Esophagus squamous epithelium (tissue), 5 donors: ENCODE measurements around the gene S100A12. TPM values are rescaled to one million over a fixed set of nuclear protein-coding genes. Genes with fewer than 3 reads are reported as not detected.

Experiments used
- DNase-seq: peaks from one replicate; lab custom pipeline; 2025; lab: John Stamatoyannopoulos, UW
- H3K27ac ChIP-seq, 4 donors: fragments of 200-600 bp; sonication (generic); one replicate each; pipeline ENCODE4 v1.5.1; 2016 to 2019; ENCODE audit warnings: mild to moderate bottlenecking in 1 of 4
- H3K27me3 ChIP-seq, 4 donors: fragments of 200-600 bp; sonication (generic); 1 replicate in 3 of 4; 2 replicates in 1 of 4; pipeline versions ENCODE4 v1.5.1 to v1.6.0; 2017 to 2021; ENCODE audit warnings: antibody characterized with exemption in 1 of 4
- H3K36me3 ChIP-seq, 3 donors: fragments of 200-600 bp; sonication (generic); one replicate each; pipeline ENCODE4 v1.5.1; 2016 to 2019
- H3K4me1 ChIP-seq, 3 donors: fragments of 200-600 bp; sonication (generic); one replicate each; pipeline ENCODE4 v1.5.1; 2017 to 2019
- H3K4me3 ChIP-seq, 4 donors: fragments of 200-600 bp; sonication (generic); 1 replicate in 3 of 4; 2 replicates in 1 of 4; pipeline ENCODE4 v1.5.1; 2016 to 2019; ENCODE audit warnings: mild to moderate bottlenecking in 2 of 4, moderate library complexity in 1 of 4
- H3K9me3 ChIP-seq, 3 donors: fragments of 200-600 bp; sonication (generic); one replicate each; pipeline ENCODE4 v1.5.1; 2016 to 2019
- POLR2A ChIP-seq, 4 donors: fragments of 450-650 bp; IDR thresholded peaks; one replicate each; pipeline ENCODE4 v1.6.1; 2017; ENCODE audit warnings: antibody characterized with exemption in 4 of 4, mild to moderate bottlenecking in 4 of 4, moderate library complexity in 3 of 4
- WGBS, 2 donors: methylation state at CpG; one replicate each; pipeline ENCODE4 v1.1.5; 2018; 5-methylcytosine and 5-hydroxymethylcytosine counted together
- intact Hi-C: fragments of 100-400 bp; cut with DNase I; formaldehyde crosslinking; loops from one replicate; pipeline ENCODE4 v1.15.0; 2022
- total RNA-seq, 4 donors: library from RNA; depleted of rRNA; stranded (reverse); fragments of >200 nt; gene quantifications; one replicate each; pipeline ENCODE4 v1.1.0, GENCODE V29; 2016
- TF ChIP-seq, protein P1 (sequence below), 6 experiments: fragments of 450-650 bp in 4 of 6; fragments of 200-600 bp in 2 of 6; sonication (generic) in 2 of 6; IDR thresholded peaks; one replicate each; pipeline ENCODE4 v1.5.1; 2016 to 2019; ENCODE audit warnings: antibody characterized with exemption in 6 of 6, mild to moderate bottlenecking in 4 of 6, moderate library complexity in 4 of 6
- donor health status: DM: yes; HTN: yes; CAD: no.

Gene S100A12
- total RNA-seq, 4 donors from 2014 or later: 16.2 to 154 (median 49.0) TPM

DNA sequence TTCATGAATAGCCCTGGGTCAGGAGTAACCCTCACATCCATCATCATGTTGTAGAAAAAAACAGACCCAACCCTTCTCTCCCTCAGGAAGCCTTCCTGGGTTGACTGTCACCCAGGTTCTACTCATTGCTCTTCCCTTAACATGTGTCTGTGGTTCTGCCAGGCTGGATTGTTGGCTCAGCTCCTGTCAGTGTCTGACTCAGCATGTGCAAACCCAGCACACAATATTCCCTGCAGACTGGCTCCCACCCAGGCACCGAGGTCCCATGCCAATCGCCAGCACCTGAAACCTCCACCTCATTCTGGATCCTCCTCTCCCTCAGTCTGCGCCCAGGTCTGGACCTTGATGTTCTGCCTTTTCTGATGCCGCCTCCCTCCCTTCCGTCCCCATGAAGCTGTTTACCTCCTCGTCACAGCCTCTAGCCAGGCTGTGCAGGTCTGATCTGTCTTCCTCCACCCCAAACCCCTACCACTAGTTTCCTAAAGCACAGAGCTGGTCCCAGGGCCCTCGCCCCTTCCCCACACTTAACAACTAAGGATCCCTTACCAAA, 19.8 kb upstream of the S100A12 start:
- intact Hi-C loops: no loop called here
- Histone ChIP-seq H3K9me3 (no peaks in the 10 kb centered on the region), H3K4me3 (no peak overlapping the region), H3K27ac (peak overlapping the region in 3 of 4 donors; percentile 73 to 90 (median 87)), H3K36me3 (no peaks in the 10 kb centered on the region), H3K4me1 (peaks cover 20 to 65% (median 21%) of the 10 kb centered on the region in 3 donors), H3K27me3 (peaks cover 0 to 33% (median 0%) of the 10 kb centered on the region in 4 donors)
- WGBS, 2 donors: 28 to 55% methylated on average over 6 to 7 of the region's 7 CpGs
- DNase-seq: no peak
- TF ChIP-seq POLR2A (IDR thresholded peaks at IDR 0.05): no peak
- TF ChIP-seq, protein P1, sequence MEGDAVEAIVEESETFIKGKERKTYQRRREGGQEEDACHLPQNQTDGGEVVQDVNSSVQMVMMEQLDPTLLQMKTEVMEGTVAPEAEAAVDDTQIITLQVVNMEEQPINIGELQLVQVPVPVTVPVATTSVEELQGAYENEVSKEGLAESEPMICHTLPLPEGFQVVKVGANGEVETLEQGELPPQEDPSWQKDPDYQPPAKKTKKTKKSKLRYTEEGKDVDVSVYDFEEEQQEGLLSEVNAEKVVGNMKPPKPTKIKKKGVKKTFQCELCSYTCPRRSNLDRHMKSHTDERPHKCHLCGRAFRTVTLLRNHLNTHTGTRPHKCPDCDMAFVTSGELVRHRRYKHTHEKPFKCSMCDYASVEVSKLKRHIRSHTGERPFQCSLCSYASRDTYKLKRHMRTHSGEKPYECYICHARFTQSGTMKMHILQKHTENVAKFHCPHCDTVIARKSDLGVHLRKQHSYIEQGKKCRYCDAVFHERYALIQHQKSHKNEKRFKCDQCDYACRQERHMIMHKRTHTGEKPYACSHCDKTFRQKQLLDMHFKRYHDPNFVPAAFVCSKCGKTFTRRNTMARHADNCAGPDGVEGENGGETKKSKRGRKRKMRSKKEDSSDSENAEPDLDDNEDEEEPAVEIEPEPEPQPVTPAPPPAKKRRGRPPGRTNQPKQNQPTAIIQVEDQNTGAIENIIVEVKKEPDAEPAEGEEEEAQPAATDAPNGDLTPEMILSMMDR (IDR thresholded peaks at IDR 0.05): no peak

DNA sequence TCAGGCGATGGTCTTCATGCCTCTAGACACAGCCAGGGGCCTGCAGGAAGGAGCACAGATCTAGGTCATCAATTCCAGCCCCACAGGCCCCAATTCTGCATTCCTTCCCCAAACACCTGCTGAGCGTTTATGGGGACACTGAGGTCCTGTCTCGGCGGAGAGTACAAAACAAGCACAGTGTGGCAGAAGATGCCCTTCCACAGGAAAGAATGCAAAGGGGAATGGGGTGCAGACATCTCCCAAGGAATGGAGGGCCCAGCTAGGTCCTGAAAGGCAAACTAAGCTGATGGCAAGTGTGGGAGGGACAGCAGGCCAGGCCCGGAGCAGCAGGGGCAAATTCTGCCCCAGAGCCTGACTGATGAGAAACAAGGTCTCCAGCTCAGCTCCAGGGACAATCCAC, 19.0 kb upstream of the S100A12 start:
- Histone ChIP-seq H3K9me3 (no peaks in the 10 kb centered on the region), H3K36me3 (no peaks in the 10 kb centered on the region), H3K4me3 (no peak overlapping the region), H3K27ac (peak overlapping the region; percentile 24 to 90 (median 80)), H3K27me3 (peaks cover 0 to 33% (median 0%) of the 10 kb centered on the region in 4 donors), H3K4me1 (peaks cover 20 to 68% (median 21%) of the 10 kb centered on the region in 3 donors)
- DNase-seq: no peak
- 86 to 89% methylated on average over 4 to 5 of the region's 5 CpGs for WGBS, 2 donors
- intact Hi-C loops: no loop called here
- TF ChIP-seq POLR2A (IDR thresholded peaks at IDR 0.05): no peak
- TF ChIP-seq, protein P1 (IDR thresholded peaks at IDR 0.05): no peak

DNA sequence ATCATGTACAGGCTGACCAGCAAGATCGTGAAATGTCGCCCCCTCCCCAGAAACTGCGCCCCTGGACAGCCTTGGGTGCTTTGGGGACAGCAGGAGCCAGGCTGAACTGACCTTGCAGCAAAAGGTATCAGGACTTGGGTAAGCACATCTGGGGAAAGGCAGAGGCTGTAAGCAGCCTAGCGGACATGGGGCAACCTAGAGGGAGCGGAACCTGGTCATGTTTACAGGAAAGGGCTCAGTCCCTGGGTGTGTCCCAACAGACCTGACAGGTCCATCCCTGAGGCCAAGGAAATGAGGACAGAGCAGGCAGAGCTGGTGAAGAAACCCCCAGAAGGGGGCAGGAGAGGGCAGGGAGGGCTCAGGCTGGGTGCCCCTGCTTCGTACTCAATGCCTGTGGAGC, 18.5 kb upstream of the S100A12 start:
- WGBS, 2 donors: 33 to 54% methylated on average over 1 to 5 of the region's 6 CpGs
- intact Hi-C loops: no loop called here
- TF ChIP-seq, protein P1 (IDR thresholded peaks at IDR 0.05): peak in 4 of 6 experiments; percentile 11 to 65 (median 24)
- no peak for TF ChIP-seq POLR2A (IDR thresholded peaks at IDR 0.05)
- Histone ChIP-seq H3K4me3 (no peak overlapping the region), H3K36me3 (no peaks in the 10 kb centered on the region), H3K27me3 (peaks cover 0 to 33% (median 0%) of the 10 kb centered on the region in 4 donors), H3K27ac (peak overlapping the region; percentile 24 to 90 (median 80)), H3K4me1 (peaks cover 20 to 65% (median 21%) of the 10 kb centered on the region in 3 donors), H3K9me3 (no peaks in the 10 kb centered on the region)
- no peak for DNase-seq

DNA sequence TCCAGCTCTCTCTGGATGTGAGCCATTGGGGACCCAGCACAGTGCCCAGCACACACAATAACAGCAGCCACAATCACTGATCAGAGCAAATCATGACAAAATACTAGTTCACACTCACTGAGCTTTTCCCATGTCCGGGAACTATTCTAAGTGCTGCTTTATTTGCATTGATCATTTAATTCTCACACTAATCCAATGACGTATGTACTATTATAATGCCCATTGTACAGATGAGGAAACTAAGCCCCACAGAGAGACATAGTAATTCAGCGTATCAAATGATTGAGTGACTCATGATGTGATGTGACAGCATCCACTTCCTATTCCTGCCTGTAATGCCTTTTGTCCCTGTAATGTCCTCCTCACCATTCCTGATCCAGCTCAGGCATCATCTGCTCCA, 17.4 kb upstream of the S100A12 start:
- Histone ChIP-seq H3K36me3 (no peaks in the 10 kb centered on the region), H3K9me3 (no peaks in the 10 kb centered on the region), H3K27ac (peak overlapping the region; percentile 24 to 90 (median 66)), H3K4me1 (peaks cover 20 to 69% (median 21%) of the 10 kb centered on the region in 3 donors), H3K4me3 (no peak overlapping the region), H3K27me3 (peaks cover 0 to 25% (median 0%) of the 10 kb centered on the region in 4 donors)
- intact Hi-C loops: no loop called here
- DNase-seq: no peak
- 39 to 50% methylated on average over 3 of the region's 3 CpGs for WGBS, 2 donors
- TF ChIP-seq, protein P1 (IDR thresholded peaks at IDR 0.05): no peak
- TF ChIP-seq POLR2A (IDR thresholded peaks at IDR 0.05): no peak

DNA sequence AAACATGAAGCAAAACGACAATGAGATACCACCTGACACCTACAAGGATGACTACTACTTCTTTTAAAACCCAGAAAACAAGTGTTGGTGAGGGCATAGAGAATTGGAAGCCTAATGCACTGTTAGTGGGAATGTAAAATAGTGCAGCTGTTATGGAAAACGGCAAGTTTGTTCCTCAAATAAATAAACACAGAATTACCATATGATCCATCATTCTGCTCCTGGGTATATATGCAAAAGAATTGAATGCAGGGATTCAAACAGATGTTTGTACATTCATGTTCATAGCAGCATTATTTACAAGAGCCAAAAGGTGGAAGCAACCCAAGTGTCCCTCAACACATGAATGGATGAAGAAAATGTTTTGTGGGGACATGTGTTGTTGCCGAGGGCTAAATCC, 16.8 kb upstream of the S100A12 start:
- Histone ChIP-seq H3K36me3 (no peaks in the 10 kb centered on the region), H3K27me3 (peaks cover 0 to 25% (median 0%) of the 10 kb centered on the region in 4 donors), H3K4me3 (no peak overlapping the region), H3K27ac (peak overlapping the region; percentile 24 to 90 (median 66)), H3K9me3 (no peaks in the 10 kb centered on the region), H3K4me1 (peaks cover 21 to 75% (median 23%) of the 10 kb centered on the region in 3 donors)
- WGBS, 2 donors: 43 to 45% methylated on average over 3 of the region's 3 CpGs
- intact Hi-C loops: no loop called here
- no peak for TF ChIP-seq POLR2A (IDR thresholded peaks at IDR 0.05)
- TF ChIP-seq, protein P1 (IDR thresholded peaks at IDR 0.05): no peak
- DNase-seq: no peak
